GM12865 (cell line): ENCODE results near the gene B4GALT6.
A peak's percentile ranks its signal among the peaks of the same experiment; 100 is the strongest.

ENCODE experiments used
- DNase-seq: peaks from one replicate; pipeline ENCODE4 v3.0.0; 2010; ENCODE audit warnings: low read depth
- H3K4me3 ChIP-seq: 2 replicates; pipeline ENCODE4 v1.5.1; 2011; ENCODE audit warnings: mild to moderate bottlenecking, low read depth, low read length, control low read depth
- TF ChIP-seq, protein P1 (sequence below): IDR thresholded peaks from 2 replicates; pipeline ENCODE4 v1.5.1; 2011; ENCODE audit warnings: low read length, control low read depth, low read depth, inconsistent platforms; ENCODE audit not compliant: insufficient read depth; ENCODE audit errors: missing control alignments

Gene B4GALT6

DNA sequence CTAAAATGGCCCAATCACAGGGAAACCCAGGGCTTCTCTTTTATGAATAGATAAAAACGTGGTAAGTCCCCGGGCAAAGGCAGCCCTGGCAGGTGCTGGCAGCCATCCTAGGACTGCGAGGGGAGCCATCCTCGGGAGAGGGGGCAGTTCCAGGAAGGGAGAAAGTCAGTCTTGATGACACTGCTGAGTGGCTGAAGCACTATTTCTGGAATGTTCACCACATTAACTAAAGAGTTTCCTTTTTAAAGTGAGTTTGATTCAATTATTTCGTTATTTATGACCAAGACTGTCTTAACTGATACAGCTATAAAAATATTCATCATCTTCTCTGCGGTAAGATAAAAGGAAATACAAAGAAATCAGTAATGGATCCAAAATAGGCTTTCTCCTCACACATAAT is 72.3 kb downstream of the B4GALT6 start:
- TF ChIP-seq, protein P1, sequence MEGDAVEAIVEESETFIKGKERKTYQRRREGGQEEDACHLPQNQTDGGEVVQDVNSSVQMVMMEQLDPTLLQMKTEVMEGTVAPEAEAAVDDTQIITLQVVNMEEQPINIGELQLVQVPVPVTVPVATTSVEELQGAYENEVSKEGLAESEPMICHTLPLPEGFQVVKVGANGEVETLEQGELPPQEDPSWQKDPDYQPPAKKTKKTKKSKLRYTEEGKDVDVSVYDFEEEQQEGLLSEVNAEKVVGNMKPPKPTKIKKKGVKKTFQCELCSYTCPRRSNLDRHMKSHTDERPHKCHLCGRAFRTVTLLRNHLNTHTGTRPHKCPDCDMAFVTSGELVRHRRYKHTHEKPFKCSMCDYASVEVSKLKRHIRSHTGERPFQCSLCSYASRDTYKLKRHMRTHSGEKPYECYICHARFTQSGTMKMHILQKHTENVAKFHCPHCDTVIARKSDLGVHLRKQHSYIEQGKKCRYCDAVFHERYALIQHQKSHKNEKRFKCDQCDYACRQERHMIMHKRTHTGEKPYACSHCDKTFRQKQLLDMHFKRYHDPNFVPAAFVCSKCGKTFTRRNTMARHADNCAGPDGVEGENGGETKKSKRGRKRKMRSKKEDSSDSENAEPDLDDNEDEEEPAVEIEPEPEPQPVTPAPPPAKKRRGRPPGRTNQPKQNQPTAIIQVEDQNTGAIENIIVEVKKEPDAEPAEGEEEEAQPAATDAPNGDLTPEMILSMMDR: no peak

DNA sequence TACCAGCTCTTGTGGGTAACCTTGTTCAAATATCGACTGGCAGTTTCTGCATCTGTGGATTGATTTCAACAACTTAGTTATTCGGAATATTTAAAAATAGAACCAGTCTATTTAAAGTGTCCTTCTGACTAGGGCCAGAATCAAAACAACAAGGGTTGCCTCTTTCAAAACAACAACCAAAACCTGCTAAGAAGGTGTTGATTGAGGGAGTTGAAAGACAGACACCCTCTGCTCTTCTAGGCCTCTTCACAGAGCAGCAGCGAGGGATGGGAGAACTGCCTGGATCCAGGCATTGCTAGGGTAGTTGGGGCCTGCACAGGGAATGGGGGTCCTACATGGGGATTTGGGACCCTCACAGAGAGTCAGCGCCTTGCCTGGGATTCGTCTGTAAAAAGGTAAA is 72.9 kb downstream of the B4GALT6 start:
- no peak overlapping the region for H3K4me3 ChIP-seq
- TF ChIP-seq, protein P1: no peak
- DNase-seq: no peak

More for the DNA sequence above, 72.3 kb downstream of the B4GALT6 start:
- no peak for DNase-seq
- no peak overlapping the region for H3K4me3 ChIP-seq

DNA sequence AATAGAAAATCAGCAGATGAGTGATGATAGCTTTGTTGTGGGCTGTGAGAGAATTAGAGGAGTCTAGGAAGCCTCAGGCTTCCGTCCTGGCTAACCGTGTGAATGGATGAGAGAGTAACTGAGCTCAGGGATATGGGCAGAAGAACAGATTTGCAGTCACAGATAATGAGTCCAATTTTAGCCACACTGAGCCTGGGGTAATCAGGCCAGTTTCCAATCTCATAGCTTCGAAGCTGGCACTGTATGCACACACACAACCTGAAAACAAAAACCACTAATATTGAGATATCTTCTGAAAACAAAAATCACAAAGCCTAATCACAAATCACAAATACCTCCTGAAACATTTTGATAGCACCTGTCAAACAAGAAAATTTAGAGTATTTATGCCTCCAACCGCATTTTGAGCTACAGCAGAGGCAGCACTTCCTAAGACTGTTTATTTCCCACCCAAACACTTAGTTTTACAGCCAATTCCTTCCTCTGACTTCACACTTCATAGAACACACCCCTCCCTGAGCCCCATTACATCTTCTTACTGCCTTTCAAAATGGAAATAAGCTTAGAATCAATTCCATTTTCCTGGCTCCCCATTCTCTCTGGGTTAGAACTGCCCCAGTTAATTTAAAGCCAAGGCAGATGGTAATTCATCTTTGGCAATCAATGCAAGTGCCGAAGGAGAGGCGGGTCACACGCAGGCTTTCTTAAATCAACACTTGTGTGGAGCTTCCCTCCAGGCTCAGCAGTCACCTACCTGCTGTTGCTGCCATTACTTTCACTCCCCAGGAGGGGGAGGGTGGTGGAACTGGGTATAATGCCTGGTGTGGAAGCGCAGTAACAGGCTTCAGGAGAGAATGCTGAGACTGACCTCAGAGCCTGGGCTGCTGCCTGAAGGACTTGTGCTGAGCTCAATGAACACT is 73.8 kb downstream of the B4GALT6 start:
- TF ChIP-seq, protein P1: peak; percentile 4
- peak; percentile 30 for DNase-seq
- no peak overlapping the region for H3K4me3 ChIP-seq

DNA sequence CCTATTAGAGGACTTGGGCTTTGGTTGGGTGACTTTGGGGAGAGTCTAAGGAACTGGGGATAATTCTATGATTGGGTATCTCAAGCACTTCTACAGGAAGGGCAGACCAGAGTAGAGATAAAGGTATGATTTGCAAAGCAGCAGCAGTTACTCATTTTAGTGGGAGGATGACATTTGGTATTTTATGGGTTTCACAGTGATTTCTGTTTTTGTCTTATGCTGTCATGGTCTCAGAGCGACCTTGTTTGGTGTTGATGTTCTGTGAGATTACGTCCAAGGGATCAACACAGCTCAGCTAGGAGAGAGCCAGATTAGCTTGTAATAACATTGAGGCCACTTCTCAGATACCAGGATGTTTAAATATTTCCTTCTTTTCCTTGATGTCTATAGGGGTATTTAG is 74.5 kb downstream of the B4GALT6 start:
- TF ChIP-seq, protein P1: no peak
- no peak overlapping the region for H3K4me3 ChIP-seq
- no peak for DNase-seq

DNA sequence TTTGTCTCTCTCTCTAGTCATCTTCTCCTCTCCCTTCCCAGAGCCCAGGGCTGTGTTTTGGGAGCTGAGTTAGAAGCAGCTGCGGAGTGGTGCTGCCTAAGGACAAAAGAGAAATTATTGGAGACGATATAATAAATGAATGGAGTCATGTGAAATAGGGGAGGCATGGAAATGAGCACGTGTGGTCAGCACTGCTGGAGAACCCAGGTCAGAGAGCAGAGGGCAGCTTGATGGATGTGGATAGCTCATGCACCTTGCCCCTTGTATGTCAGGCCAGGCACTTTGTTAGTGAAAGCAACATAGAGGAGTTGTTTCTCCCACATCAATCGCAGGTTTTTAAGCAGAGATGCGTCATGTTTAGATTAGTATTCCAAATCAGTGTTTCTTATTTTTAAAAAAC is 77.0 kb downstream of the B4GALT6 start:
- H3K4me3 ChIP-seq: no peak overlapping the region
- TF ChIP-seq, protein P1: no peak
- DNase-seq: no peak

DNA sequence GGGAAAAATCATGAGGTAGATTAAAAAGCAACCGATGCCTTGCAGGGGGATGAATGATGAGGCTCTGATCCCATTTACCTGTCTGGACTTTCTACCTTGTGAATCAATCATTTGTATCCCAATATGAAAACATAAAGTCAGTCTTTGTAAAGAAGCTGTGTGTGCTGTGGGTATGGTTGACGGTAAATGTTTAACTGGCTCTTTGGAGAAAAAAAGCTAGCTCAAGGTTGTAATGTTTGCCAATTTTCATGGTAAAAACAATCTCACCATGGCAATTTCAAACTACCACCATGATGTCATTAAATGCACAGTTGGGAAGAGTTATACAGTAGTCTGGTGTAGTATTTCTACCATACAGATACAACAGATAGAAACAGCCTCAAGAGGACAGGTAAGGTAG is 78.1 kb downstream of the B4GALT6 start:
- TF ChIP-seq, protein P1: no peak
- H3K4me3 ChIP-seq: no peak overlapping the region
- no peak for DNase-seq
